AG04450 (cell line): Measurements from ENCODE around the gene FHAD1. TPM values are rescaled to one million over a fixed set of nuclear protein-coding genes. Genes with fewer than 3 reads are reported as not detected.
"Not testable (repeated sequence)": the region's sequence is repeated elsewhere in the genome, so short reads cannot be mapped to it uniquely, and the experiment has no call there.

ENCODE experiments used
- CTCF ChIA-PET: fragments of 300-600, 350-600 bp; formaldehyde crosslinking; extraction: SDS; loops from one replicate; lab custom pipeline; 2022; ENCODE audit warnings: antibody characterized with exemption, inconsistent platforms; lab: Charles Lee
- POLR2A ChIA-PET: fragments of 350-600 bp; formaldehyde crosslinking; extraction: SDS; loops from one replicate; lab custom pipeline; 2021; ENCODE audit warnings: antibody characterized with exemption, inconsistent platforms; lab: Yijun Ruan, JAX
- DNase-seq: peaks from one replicate; pipeline ENCODE4 v3.0.0-alpha.2; 2011; ENCODE audit warnings: low read depth, low spot score
- H3K27ac ChIP-seq: one replicate; pipeline ENCODE4 v1.5.1; 2012; ENCODE audit warnings: low read depth, low read length, control low read depth
- H3K27me3 ChIP-seq: one replicate; pipeline ENCODE4 v1.6.0; 2012; ENCODE audit warnings: low read length; ENCODE audit not compliant: control insufficient read depth, insufficient read depth
- H3K4me3 ChIP-seq: 2 replicates; pipeline ENCODE4 v1.5.1; 2011; ENCODE audit warnings: mild to moderate bottlenecking, low read depth, low read length, control low read depth
- H3K9me3 ChIP-seq: 2 replicates; pipeline ENCODE4 v1.5.1; 2012; ENCODE audit warnings: low read length; ENCODE audit not compliant: control insufficient read depth, insufficient read depth
- CTCF ChIP-seq: IDR thresholded peaks from 2 replicates; pipeline ENCODE4 v1.5.1; 2011; ENCODE audit warnings: low read depth, low read length, control low read depth, inconsistent platforms
- polyA plus RNA-seq: library from polyadenylated mRNA; depleted of rRNA; stranded (reverse); fragments of >200 nt; gene quantifications from 2 replicates; pipeline ENCODE4 v1.2.3, GENCODE V29; 2011

Gene FHAD1
- polyA plus RNA-seq, 1 experiment, result 0.36 TPM

DNA sequence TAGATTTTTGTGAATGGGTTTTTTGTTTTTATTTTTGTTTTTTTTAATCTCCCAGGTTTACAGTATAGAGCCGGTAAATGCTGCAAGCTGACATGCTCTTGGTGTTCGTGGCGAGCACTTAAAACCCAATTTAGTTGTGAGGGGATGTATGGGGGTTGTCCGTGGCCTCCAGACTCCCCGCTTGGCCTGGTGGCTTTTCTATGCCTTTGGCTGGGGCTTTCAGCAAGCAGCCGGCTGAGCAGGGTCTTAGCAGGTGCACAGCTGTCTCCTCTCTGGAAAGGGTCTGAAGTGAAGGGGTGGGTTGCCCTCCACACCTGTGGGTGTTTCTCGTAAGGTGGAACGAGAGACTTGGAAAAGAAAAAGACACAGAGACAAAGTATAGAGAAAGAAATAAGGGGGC is 131.7 kb downstream of the FHAD1 start:
- no peak for TF ChIP-seq CTCF
- Histone ChIP-seq H3K27ac (no peak overlapping the region), H3K27me3 (peaks cover 7% of the 10 kb centered on the region), H3K9me3 (no peaks in the 10 kb centered on the region), H3K4me3 (no peak overlapping the region)
- ChIA-PET CTCF (no interaction called here), POLR2A (no interaction called here)
- no peak for DNase-seq

DNA sequence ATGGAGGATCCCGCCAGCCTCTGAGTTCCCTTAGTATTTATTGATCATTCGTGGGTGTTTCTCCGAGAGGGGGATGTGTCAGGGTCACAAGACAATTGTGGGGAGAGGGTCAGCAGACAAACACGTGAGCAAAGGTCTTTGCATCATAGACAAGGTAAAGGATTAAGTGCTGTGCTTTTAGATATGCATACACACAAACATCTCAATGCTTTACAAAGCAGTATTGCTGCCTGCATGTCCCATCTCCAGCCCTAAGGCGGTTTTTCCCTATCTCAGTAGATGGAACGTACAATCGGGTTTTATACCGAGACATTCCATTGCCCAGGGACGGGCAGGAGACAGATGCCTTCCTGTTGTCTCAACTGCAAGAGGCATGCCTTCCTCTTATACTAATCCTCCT is 132.1 kb downstream of the FHAD1 start:
- CTCF ChIA-PET, DNase-seq, H3K27me3 ChIP-seq, H3K27ac ChIP-seq, POLR2A ChIA-PET, H3K9me3 ChIP-seq, H3K4me3 ChIP-seq: not testable (repeated sequence)

- TF ChIP-seq CTCF, result no peak
- H3K4me3 ChIP-seq, result no peak overlapping the region
- no peak for DNase-seq
- POLR2A ChIA-PET, result no interaction called here
- no peak overlapping the region for H3K27ac ChIP-seq
- H3K9me3 ChIP-seq, result no peaks in the 10 kb centered on the region
- CTCF ChIA-PET, result no interaction called here
- H3K27me3 ChIP-seq, result peaks cover 7% of the 10 kb centered on the region
Measured at GRCh38 chr1:15380601-15381508, 133.8 kb downstream of the FHAD1 start.

DNA sequence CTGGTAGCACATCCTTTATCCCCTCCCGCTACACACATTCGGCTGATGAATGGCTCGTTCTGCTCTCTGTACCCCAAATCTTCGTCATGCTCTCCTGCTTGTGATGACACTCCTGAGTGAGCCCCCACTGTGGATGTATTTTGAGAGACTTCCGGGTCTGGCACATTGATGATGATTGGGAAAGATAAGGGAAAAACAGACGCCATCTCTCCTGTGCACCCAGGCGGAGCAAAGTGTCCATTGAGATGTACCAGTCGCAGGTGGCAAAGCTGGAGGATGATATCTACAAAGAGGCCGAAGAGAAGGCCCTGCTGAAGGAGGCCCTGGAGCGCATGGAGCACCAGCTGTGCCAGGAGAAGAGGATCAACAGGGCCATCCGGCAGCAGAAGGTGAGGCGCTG is 134.8 kb downstream of the FHAD1 start:
- ChIA-PET CTCF (interaction anchor here (1.8 kb wide), 1 partner anchor 58 kb away, joined by 5 read pairs; no protein-coding TSS in a partner anchor), POLR2A (no interaction called here)
- DNase-seq, result no peak
- H3K27me3 ChIP-seq, result peaks cover 7% of the 10 kb centered on the region
- no peak overlapping the region for H3K4me3 ChIP-seq
- no peaks in the 10 kb centered on the region for H3K9me3 ChIP-seq
- H3K27ac ChIP-seq, result no peak overlapping the region
- TF ChIP-seq CTCF, result no peak

GRCh38 chr1:15382601-15383518 is 135.8 kb downstream of the FHAD1 start:
- CTCF ChIA-PET, result interaction anchor here (1.8 kb wide), 1 partner anchor 59 kb away, joined by 5 read pairs; no protein-coding TSS in a partner anchor

More at GRCh38 chr1:15382601-15383518, 135.8 kb downstream of the FHAD1 start:
- no peak for DNase-seq
- TF ChIP-seq CTCF, result no peak
- Histone ChIP-seq H3K27ac (no peak overlapping the region), H3K9me3 (no peaks in the 10 kb centered on the region), H3K4me3 (no peak overlapping the region), H3K27me3 (peaks cover 7% of the 10 kb centered on the region)
- POLR2A ChIA-PET, result no interaction called here
